ENCODE data around the gene LPP. TPM values are rescaled to one million over a fixed set of nuclear protein-coding genes. Genes with fewer than 3 reads are reported as not detected.

LPP gene
- total and polyA plus RNA-seq, 10 of the 15 experiments (the other 5 are each of a cell fraction or from before 2014, with no cell fraction given) = under 0.01 to 0.62 (median 0.03) TPM

DNA sequence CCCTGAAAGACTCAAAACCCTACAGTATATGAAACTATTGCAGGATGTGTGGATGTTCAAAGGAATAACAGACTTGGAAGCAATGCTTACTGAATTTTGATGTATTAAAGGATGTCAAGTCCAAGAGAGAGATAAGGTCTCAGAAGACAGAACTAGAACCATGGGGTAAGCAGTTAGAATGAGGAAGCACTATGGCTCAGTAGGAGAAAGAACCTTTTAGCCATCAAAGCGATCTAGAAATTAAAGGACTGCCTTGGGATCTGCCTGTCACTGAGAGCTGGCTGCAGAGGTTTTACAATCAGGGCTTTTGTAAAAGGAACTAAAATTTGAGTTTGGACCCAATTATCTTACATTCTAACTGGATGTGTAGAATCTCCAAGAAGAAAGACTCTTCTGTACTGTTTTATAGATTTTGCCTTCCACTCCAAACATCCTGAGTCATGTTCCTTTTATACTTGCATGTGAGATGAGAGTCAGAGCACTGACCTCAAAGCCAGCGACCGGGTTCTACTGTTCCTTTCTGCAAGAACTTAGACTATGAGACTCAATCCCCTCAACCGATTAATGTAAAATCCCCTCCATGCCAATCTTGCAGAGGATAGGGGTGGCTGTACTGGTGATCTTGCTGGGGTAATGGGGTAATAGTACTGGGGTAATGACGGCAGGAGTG is 605.5 kb downstream of the LPP start (continued):
- no peak for TF ChIP-seq ZBTB4 (CRISPR knock-in tag; IDR thresholded peaks at IDR 0.05)
- no peak for TF ChIP-seq NFYB (IDR thresholded peaks at IDR 0.05; ENCODE audit: insufficient read depth, low read depth, low read length)
- no peak for TF ChIP-seq RCOR1 (conservative IDR thresholded peaks at IDR 0.05; ENCODE audit: low read depth, low read length)
- TF ChIP-seq EGR1 (IDR thresholded peaks at IDR 0.05; ENCODE audit: borderline replicate concordance in 1 of 2, low read depth in 2 of 2, low read length in 2 of 2) = no peak
- no peak for TF ChIP-seq NR2F1 (conservative IDR thresholded peaks at IDR 0.05)
- TF ChIP-seq CBX3 (IDR thresholded peaks at IDR 0.05; ENCODE audit: borderline replicate concordance, low read depth) = no peak
- TF ChIP-seq RB1 (IDR thresholded peaks at IDR 0.05; ENCODE audit: borderline replicate concordance) = no peak
- no peak for TF ChIP-seq TARDBP (IDR thresholded peaks at IDR 0.05; ENCODE audit: borderline replicate concordance)
- no peak for TF ChIP-seq SUPT20H (IDR thresholded peaks at IDR 0.05; ENCODE audit: borderline replicate concordance, control insufficient read depth, low read depth, low read length)

GRCh38 chr3:188760408-188760807 is 606.5 kb downstream of the LPP start:
- FAIRE-seq (no peak), ATAC-seq (no peak), DNase-seq (ENCODE audit: low read depth, low spot score) (no peak)
- ChIA-PET RAD21 (ENCODE audit: unreplicated experiment) (no interaction called here), CTCF (no interaction called here), POLR2A (no interaction called here), SMC1A (ENCODE audit: uncharacterized antibody, unreplicated experiment) (no interaction called here)
- Histone ChIP-seq H4K20me1 (ENCODE audit: control insufficient read depth, insufficient read depth) (no peaks in the 10 kb centered on the region), H3K79me2 (ENCODE audit: control insufficient read depth, insufficient read depth, low read length) (no peaks in the 10 kb centered on the region), H3K9ac (ENCODE audit: control insufficient read depth, insufficient read depth, low read length) (no peak overlapping the region), H3K4me2 (ENCODE audit: control insufficient read depth, insufficient read depth) (no peak overlapping the region), H3K27ac (ENCODE audit: control insufficient read depth, insufficient read depth) (no peak overlapping the region), H3K27me3 (replicated peaks in 1 of 2; ENCODE audit: control insufficient read depth in 2 of 2, insufficient read depth in 2 of 2, low read length in 1 of 2) (no peaks in the 10 kb centered on the region; a peak in 1 of 4 replicates), H3K4me1 (ENCODE audit: control insufficient read depth, insufficient read depth, low read length) (no peaks in the 10 kb centered on the region), H2AFZ (ENCODE audit: control insufficient read depth, low read depth, low read length) (no peak overlapping the region), H3K36me3 (ENCODE audit: control insufficient read depth in 2 of 2, insufficient read depth in 2 of 2, low read length in 1 of 2) (no peaks in the 10 kb centered on the region), H3K4me3 (no peak overlapping the region), H3K9me3 (replicated peaks; ENCODE audit: control insufficient read depth, insufficient read depth, low read length) (no peaks in the 10 kb centered on the region)
- BruUV-seq (replicated peaks) = no TSS peak
- intact Hi-C loops (cut with micrococcal nuclease; ENCODE audit: unreplicated experiment) (no loop called here), in situ Hi-C loops (cut with MboI) (no loop called here)
- 63% methylated on average over 3 of the region's 3 CpGs for WGBS (ENCODE audit: insufficient coverage, insufficient replicate concordance, low lambda C conversion rate, missing lambda C conversion rate)
- TF ChIP-seq USF2 (IDR thresholded peaks at IDR 0.05; ENCODE audit: borderline replicate concordance, low read depth, low read length) = no peak
- no peak for TF ChIP-seq MTA3 (IDR thresholded peaks at IDR 0.05; ENCODE audit: borderline replicate concordance, low read length)
- no peak for TF ChIP-seq TCF7 (IDR thresholded peaks at IDR 0.05; ENCODE audit: borderline replicate concordance)
- TF ChIP-seq, protein P1, sequence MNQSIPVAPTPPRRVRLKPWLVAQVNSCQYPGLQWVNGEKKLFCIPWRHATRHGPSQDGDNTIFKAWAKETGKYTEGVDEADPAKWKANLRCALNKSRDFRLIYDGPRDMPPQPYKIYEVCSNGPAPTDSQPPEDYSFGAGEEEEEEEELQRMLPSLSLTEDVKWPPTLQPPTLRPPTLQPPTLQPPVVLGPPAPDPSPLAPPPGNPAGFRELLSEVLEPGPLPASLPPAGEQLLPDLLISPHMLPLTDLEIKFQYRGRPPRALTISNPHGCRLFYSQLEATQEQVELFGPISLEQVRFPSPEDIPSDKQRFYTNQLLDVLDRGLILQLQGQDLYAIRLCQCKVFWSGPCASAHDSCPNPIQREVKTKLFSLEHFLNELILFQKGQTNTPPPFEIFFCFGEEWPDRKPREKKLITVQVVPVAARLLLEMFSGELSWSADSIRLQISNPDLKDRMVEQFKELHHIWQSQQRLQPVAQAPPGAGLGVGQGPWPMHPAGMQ (IDR thresholded peaks at IDR 0.05; ENCODE audit: borderline replicate concordance) = no peak
- TF ChIP-seq, protein P2, sequence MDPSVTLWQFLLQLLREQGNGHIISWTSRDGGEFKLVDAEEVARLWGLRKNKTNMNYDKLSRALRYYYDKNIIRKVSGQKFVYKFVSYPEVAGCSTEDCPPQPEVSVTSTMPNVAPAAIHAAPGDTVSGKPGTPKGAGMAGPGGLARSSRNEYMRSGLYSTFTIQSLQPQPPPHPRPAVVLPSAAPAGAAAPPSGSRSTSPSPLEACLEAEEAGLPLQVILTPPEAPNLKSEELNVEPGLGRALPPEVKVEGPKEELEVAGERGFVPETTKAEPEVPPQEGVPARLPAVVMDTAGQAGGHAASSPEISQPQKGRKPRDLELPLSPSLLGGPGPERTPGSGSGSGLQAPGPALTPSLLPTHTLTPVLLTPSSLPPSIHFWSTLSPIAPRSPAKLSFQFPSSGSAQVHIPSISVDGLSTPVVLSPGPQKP (IDR thresholded peaks at IDR 0.05; ENCODE audit: low read depth, low read length) = no peak
- TF ChIP-seq MTA2 (IDR thresholded peaks at IDR 0.05; ENCODE audit: low read depth) = no peak

Measured in GM12878 (cell line).